GDM1 (cell line): ENCODE data around the gene LRRC52.

Experiments used
- DNase-seq: peaks from one replicate; lab custom pipeline; 2025; lab: John Stamatoyannopoulos, UW

Gene LRRC52

GRCh38 chr1:165537356-165538109, 6.3 kb upstream of the LRRC52 start:
- DNase-seq = no peak

- DNase-seq = no peak
Measured at GRCh38 chr1:165539306-165539705, 4.5 kb upstream of the LRRC52 start.

GRCh38 chr1:165539908-165540307, 3.9 kb upstream of the LRRC52 start:
- DNase-seq = no peak

- DNase-seq = no peak
Measured at GRCh38 chr1:165542015-165542631, 1.7 kb upstream of the LRRC52 start.

- no peak for DNase-seq
Measured at GRCh38 chr1:165542647-165543046, 1.2 kb upstream of the LRRC52 start.

GRCh38 chr1:165544996-165545395, 1.2 kb downstream of the LRRC52 start:
- DNase-seq = no peak

GRCh38 chr1:165545974-165546373, 2.2 kb downstream of the LRRC52 start:
- DNase-seq = no peak

- no peak for DNase-seq
Measured at GRCh38 chr1:165549973-165550372, 6.2 kb downstream of the LRRC52 start.

GRCh38 chr1:165551469-165551868, 7.7 kb downstream of the LRRC52 start:
- DNase-seq = no peak

- no peak for DNase-seq
Measured at GRCh38 chr1:165560883-165561656, 17.3 kb downstream of the LRRC52 start.

- no peak for DNase-seq
Measured at GRCh38 chr1:165562571-165562970, 18.8 kb downstream of the LRRC52 start.

GRCh38 chr1:165563551-165563950, 19.8 kb downstream of the LRRC52 start:
- no peak for DNase-seq

- DNase-seq = no peak
Measured at GRCh38 chr1:165564561-165564960, 20.8 kb downstream of the LRRC52 start.

GRCh38 chr1:165565751-165566490, 22.1 kb downstream of the LRRC52 start:
- DNase-seq = no peak

- no peak for DNase-seq
Measured at GRCh38 chr1:165570078-165570477, 26.3 kb downstream of the LRRC52 start.

- no peak for DNase-seq
Measured at GRCh38 chr1:165573787-165574186, 30.0 kb downstream of the LRRC52 start.

- DNase-seq = no peak
Measured at GRCh38 chr1:165574295-165574694, 30.5 kb downstream of the LRRC52 start.

- no peak for DNase-seq
Measured at GRCh38 chr1:165575468-165576099, 31.8 kb downstream of the LRRC52 start.

GRCh38 chr1:165576536-165576935, 32.7 kb downstream of the LRRC52 start:
- no peak for DNase-seq

- no peak for DNase-seq
Measured at GRCh38 chr1:165577707-165578106, 33.9 kb downstream of the LRRC52 start.

- no peak for DNase-seq
Measured at GRCh38 chr1:165580931-165581871, 37.4 kb downstream of the LRRC52 start.
